CD14-positive monocyte (primary cell): Measurements from ENCODE around the gene CCDC102B. TPM values are rescaled to one million over a fixed set of nuclear protein-coding genes. Genes with fewer than 3 reads are reported as not detected.

ENCODE experiments used
- DNase-seq, 3 donors: peaks; one replicate each; pipeline ENCODE4 v3.0.0-alpha.2; 2011 to 2022
- H2AFZ ChIP-seq: 2 replicates; pipeline ENCODE4 v1.6.0; 2012; ENCODE audit warnings: mild to moderate bottlenecking, low read depth, low read length, inconsistent platforms; ENCODE audit not compliant: insufficient read depth, poor library complexity, severe bottlenecking
- H3K27ac ChIP-seq, 2 donors: 1 replicate in 1 of 2; 2 replicates in 1 of 2; pipeline ENCODE4 v1.5.1; 2012 to 2013; ENCODE audit warnings: low read length in 2 of 2, control low read depth in 1 of 2, inconsistent platforms in 1 of 2, low read depth in 1 of 2, mild to moderate bottlenecking in 1 of 2
- H3K27me3 ChIP-seq, 2 donors: one replicate each; pipeline versions ENCODE4 v1.6.0 to v1.6.1; 2011 to 2013; ENCODE audit warnings: low read length in 2 of 2; ENCODE audit not compliant: control insufficient read depth in 2 of 2, insufficient read depth in 2 of 2
- H3K36me3 ChIP-seq, 2 donors: replicated peaks in 1 of 2; 1 replicate in 1 of 2; 2 replicates in 1 of 2; pipeline versions ENCODE4 v1.5.1 to v1.6.1; 2012 to 2013; ENCODE audit warnings: low read length in 2 of 2, control low read depth in 1 of 2, inconsistent platforms in 1 of 2, mild to moderate bottlenecking in 1 of 2; ENCODE audit not compliant: insufficient read depth in 2 of 2, control insufficient read depth in 1 of 2
- H3K4me1 ChIP-seq, 2 donors: 1 replicate in 1 of 2; 2 replicates in 1 of 2; pipeline versions ENCODE4 v1.5.1 to v1.6.1; 2012 to 2013; ENCODE audit warnings: low read length in 2 of 2, control low read depth in 1 of 2, inconsistent platforms in 1 of 2, mild to moderate bottlenecking in 1 of 2, moderate library complexity in 1 of 2; ENCODE audit not compliant: insufficient read depth in 2 of 2, control insufficient read depth in 1 of 2
- H3K4me2 ChIP-seq: replicated peaks from 2 replicates; pipeline ENCODE3; 2012; ENCODE audit warnings: low read length, moderate library complexity, mild to moderate bottlenecking; ENCODE audit not compliant: poor library complexity, severe bottlenecking; ENCODE audit errors: extremely low read depth
- H3K4me3 ChIP-seq, 3 experiments: fragments of 200-600 bp in 1 of 3; sonication (generic) in 1 of 3; replicated peaks in 1 of 3; 1 replicate in 2 of 3; 2 replicates in 1 of 3; pipeline ENCODE4 v1.5.1; 2011 to 2013; ENCODE audit warnings: low read length in 3 of 3, mild to moderate bottlenecking in 3 of 3, control low read depth in 2 of 3, low read depth in 2 of 3, inconsistent platforms in 1 of 3, moderate library complexity in 1 of 3
- H3K79me2 ChIP-seq: 2 replicates; pipeline ENCODE4 v1.6.0; 2012; ENCODE audit warnings: mild to moderate bottlenecking, control low read depth, inconsistent platforms, low read length, moderate library complexity; ENCODE audit not compliant: insufficient read depth
- H3K9ac ChIP-seq: 2 replicates; pipeline ENCODE4 v1.6.0; 2017; ENCODE audit warnings: low read length, mild to moderate bottlenecking; ENCODE audit not compliant: insufficient read depth, poor library complexity, severe bottlenecking
- H3K9me3 ChIP-seq, 2 donors: replicated peaks in 1 of 2; 1 replicate in 1 of 2; 2 replicates in 1 of 2; pipeline versions ENCODE4 v1.5.1 to v1.6.1; 2012 to 2013; ENCODE audit warnings: low read length in 2 of 2, control low read depth in 1 of 2; ENCODE audit not compliant: control insufficient read depth in 1 of 2, insufficient read depth in 1 of 2
- H4K20me1 ChIP-seq: 2 replicates; pipeline ENCODE4 v1.6.0; 2012; ENCODE audit warnings: mild to moderate bottlenecking, low read length, control low read depth, moderate library complexity; ENCODE audit not compliant: insufficient read depth
- H3K27ac Mint-ChIP-seq, 7 donors: one replicate each; pipeline ENCODE4 v1.8.0; 2020; ENCODE audit warnings: mild to moderate bottlenecking in 7 of 7, mixed read lengths in 7 of 7, moderate library complexity in 6 of 7, inconsistent platforms in 2 of 7
- H3K27me3 Mint-ChIP-seq, 3 donors: one replicate each; pipeline ENCODE4 v1.8.0; 2021 to 2022; ENCODE audit warnings: low read depth in 3 of 3, mild to moderate bottlenecking in 3 of 3, mixed read lengths in 3 of 3, moderate library complexity in 3 of 3, inconsistent platforms in 1 of 3
- H3K36me3 Mint-ChIP-seq, 2 donors: one replicate each; pipeline ENCODE4 v1.8.0; 2020; ENCODE audit warnings: mixed read lengths in 2 of 2, inconsistent platforms in 1 of 2, mild to moderate bottlenecking in 1 of 2
- H3K4me1 Mint-ChIP-seq: one replicate; pipeline ENCODE4 v1.8.0; 2020; ENCODE audit warnings: mild to moderate bottlenecking, mixed read lengths
- H3K4me3 Mint-ChIP-seq, 2 donors: one replicate each; pipeline ENCODE4 v1.8.0; 2020; ENCODE audit warnings: mild to moderate bottlenecking in 2 of 2, mixed read lengths in 2 of 2, moderate library complexity in 1 of 2
- H3K9me3 Mint-ChIP-seq, 7 donors: one replicate each; pipeline ENCODE4 v1.8.0; 2020 to 2022; ENCODE audit warnings: mixed read lengths in 7 of 7, mild to moderate bottlenecking in 6 of 7, moderate library complexity in 6 of 7, inconsistent platforms in 2 of 7
- CTCF ChIP-seq: fragments of 200-600 bp; IDR thresholded peaks from one replicate; pipeline ENCODE4 v1.8.0; 2022; ENCODE audit warnings: antibody characterized with exemption, mild to moderate bottlenecking
- WGBS: methylation state at CpG from one replicate; pipeline ENCODE4 v1.1.5; 2013; ENCODE audit warnings: missing lambda C conversion rate; ENCODE audit not compliant: insufficient coverage; 5-methylcytosine and 5-hydroxymethylcytosine counted together
- intact Hi-C, 2 donors: fragments of 100-400 bp; cut with micrococcal nuclease; formaldehyde crosslinking; loops; one replicate each; pipeline versions ENCODE4 v1.15.0 to v1.15.1; 2023
- polyA plus RNA-seq, 3 donors: library from polyadenylated mRNA; depleted of rRNA in 1 of 3; unstranded in 2 of 3; stranded (reverse) in 1 of 3; fragments of 300-500 nt in 2 of 3; fragments of >200 nt in 1 of 3; fragmentation: Illumina TruSeq in 2 of 3; gene quantifications; 1 replicate in 2 of 3; 2 replicates in 1 of 3; pipeline ENCODE4 v1.2.3, GENCODE V29; 2012 to 2021

Gene CCDC102B
- polyA plus RNA-seq, 3 donors = 0.34 to 1.4 TPM; not detected in 1

GRCh38 chr18:68928762-68929675 is 131.1 kb downstream of the CCDC102B start:
- Histone ChIP-seq H3K9me3 (no peaks in the 10 kb centered on the region), H3K36me3 (no peaks in the 10 kb centered on the region), H3K4me1 (no peaks in the 10 kb centered on the region), H2AFZ (no peak overlapping the region), H3K79me2 (no peaks in the 10 kb centered on the region), H3K27me3 (no peaks in the 10 kb centered on the region), H3K4me2 (no peak overlapping the region), H4K20me1 (no peaks in the 10 kb centered on the region), H3K27ac (no peak overlapping the region), H3K4me3 (no peak overlapping the region), H3K9ac (no peak overlapping the region)
- no peak for TF ChIP-seq CTCF
- 88% methylated on average over 1 of the region's 6 CpGs for WGBS
- no peak overlapping the region for H3K4me3 Mint-ChIP-seq
- peaks cover 0 to 2% (median 1%) of the 10 kb centered on the region in 3 donors for H3K27me3 Mint-ChIP-seq
- no peaks in the 10 kb centered on the region for H3K4me1 Mint-ChIP-seq
- intact Hi-C loops = no loop called here
- DNase-seq = no peak
- no peak overlapping the region for H3K27ac Mint-ChIP-seq
- no peaks in the 10 kb centered on the region for H3K9me3 Mint-ChIP-seq
- no peaks in the 10 kb centered on the region for H3K36me3 Mint-ChIP-seq

GRCh38 chr18:68935686-68936085 is 137.8 kb downstream of the CCDC102B start:
- Histone ChIP-seq H3K4me1 (no peaks in the 10 kb centered on the region), H3K9me3 (no peaks in the 10 kb centered on the region), H3K9ac (no peak overlapping the region), H3K27ac (no peak overlapping the region), H3K4me2 (no peak overlapping the region), H3K79me2 (no peaks in the 10 kb centered on the region), H3K36me3 (no peaks in the 10 kb centered on the region), H3K27me3 (no peaks in the 10 kb centered on the region), H4K20me1 (no peaks in the 10 kb centered on the region), H2AFZ (no peak overlapping the region), H3K4me3 (no peak overlapping the region)
- Mint-ChIP-seq H3K27me3 (no peaks in the 10 kb centered on the region), H3K36me3 (no peaks in the 10 kb centered on the region), H3K9me3 (peaks cover 0 to 3% (median 0%) of the 10 kb centered on the region in 7 donors), H3K4me3 (no peak overlapping the region), H3K4me1 (no peaks in the 10 kb centered on the region), H3K27ac (no peak overlapping the region)
- no peak for DNase-seq
- intact Hi-C loops = no loop called here
- TF ChIP-seq CTCF = no peak
